GM23248 (cell line): Measurements from ENCODE around the gene ADIPOQ.

Experiments used
- EZH2 ChIP-seq: fragments of 200-600 bp; sonication (generic); IDR thresholded peaks from 2 replicates; pipeline ENCODE4 v1.6.1; 2018; ENCODE audit warnings: antibody characterized with exemption, mild to moderate bottlenecking; ENCODE audit not compliant: insufficient read depth, poor library complexity, severe bottlenecking
- EZH2phosphoT487 ChIP-seq: fragments of 200-600 bp; sonication (generic); IDR thresholded peaks from 2 replicates; pipeline ENCODE4 v1.6.1; 2018; ENCODE audit warnings: antibody characterized with exemption, moderate library complexity, mild to moderate bottlenecking, low read depth; ENCODE audit not compliant: insufficient read depth

DNA sequence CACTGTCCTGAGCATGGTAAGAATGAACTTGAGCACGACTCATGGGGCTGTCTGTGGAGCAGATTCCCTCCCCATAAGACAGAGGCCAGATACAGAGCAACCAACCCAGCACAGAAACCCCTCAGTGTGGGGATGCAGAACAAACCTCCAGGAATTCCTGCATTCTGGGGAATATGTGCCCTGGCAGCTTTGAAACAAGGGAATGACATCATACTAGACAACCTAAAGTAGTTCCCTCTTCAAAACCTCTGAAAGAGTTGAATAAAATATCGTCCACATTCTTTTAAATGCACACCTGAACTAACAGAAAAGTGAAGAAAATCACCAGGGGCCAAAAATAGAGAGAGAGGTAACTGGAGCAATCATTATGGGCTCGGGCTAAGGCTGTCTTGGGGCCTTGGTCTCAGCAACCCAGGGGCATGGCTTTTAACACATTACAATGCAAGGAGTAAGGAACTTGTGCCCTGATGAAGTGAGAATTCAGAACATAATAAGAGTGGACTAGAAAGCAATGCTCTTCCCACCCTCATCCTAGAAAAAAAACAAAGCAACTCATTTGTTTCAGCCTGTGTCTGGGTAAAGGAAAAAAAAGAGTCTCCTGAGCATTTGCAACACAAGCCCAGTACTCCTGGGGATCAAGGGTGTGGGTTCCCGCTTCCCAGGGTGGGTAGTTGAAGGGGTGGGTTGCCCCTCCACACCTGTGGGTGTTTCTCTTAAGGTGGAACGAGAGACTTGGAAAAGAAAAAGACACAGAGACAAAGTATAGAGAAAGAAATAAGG is 43.9 kb downstream of the ADIPOQ start:
- TF ChIP-seq EZH2phosphoT487 (no peak), EZH2 (no peak)
